Measurements from ENCODE around the gene EEF1A2.
A peak's percentile ranks its signal among the peaks of the same experiment; 100 is the strongest.

Gene EEF1A2

GRCh38 chr20:63536997-63537524 is 38.2 kb upstream of the EEF1A2 start, which contains the start of gene PTK6:
Gene PTK6 (minus strand): TSS chr20:63537376. CDS start chr20:63537314, 62 bp downstream.
- DNase-seq, result no peak

- no peak for DNase-seq
Measured at GRCh38 chr20:63536241-63536977, 37.5 kb upstream of the EEF1A2 start.

GRCh38 chr20:63534831-63535651 is 36.2 kb upstream of the EEF1A2 start:
- DNase-seq, result no peak

- no peak for DNase-seq
Measured at GRCh38 chr20:63534427-63534830, 35.5 kb upstream of the EEF1A2 start.

- DNase-seq, result no peak
Measured at GRCh38 chr20:63533871-63534393, 35.0 kb upstream of the EEF1A2 start.

- DNase-seq, result no peak
Measured at GRCh38 chr20:63533388-63533787, 34.5 kb upstream of the EEF1A2 start.

GRCh38 chr20:63532449-63532971 is 33.6 kb upstream of the EEF1A2 start:
- no peak for DNase-seq

GRCh38 chr20:63531686-63532448 is 33.0 kb upstream of the EEF1A2 start:
- DNase-seq, result no peak

- no peak for DNase-seq
Measured at GRCh38 chr20:63530788-63531160, 31.9 kb upstream of the EEF1A2 start.

- DNase-seq, result no peak
Measured at GRCh38 chr20:63529861-63530787, 31.2 kb upstream of the EEF1A2 start.

- no peak for DNase-seq
Measured at GRCh38 chr20:63529180-63529860, 30.4 kb upstream of the EEF1A2 start.

GRCh38 chr20:63527184-63527583 is 28.3 kb upstream of the EEF1A2 start:
- DNase-seq, result no peak

GRCh38 chr20:63525971-63526370 is 27.1 kb upstream of the EEF1A2 start:
- no peak for DNase-seq

GRCh38 chr20:63525185-63525584 is 26.3 kb upstream of the EEF1A2 start:
- no peak for DNase-seq

GRCh38 chr20:63522981-63523611 is 24.2 kb upstream of the EEF1A2 start:
- DNase-seq, result no peak

- no peak for DNase-seq
Measured at GRCh38 chr20:63522091-63522868, 23.4 kb upstream of the EEF1A2 start.

GRCh38 chr20:63521602-63522001 is 22.7 kb upstream of the EEF1A2 start:
- no peak for DNase-seq

- peak; percentile 33 to 75 (median 48) for DNase-seq
Measured at GRCh38 chr20:63520934-63521601, 22.2 kb upstream of the EEF1A2 start.

GRCh38 chr20:63520504-63520933 is 21.6 kb upstream of the EEF1A2 start, which contains the start of gene PPDPF:
Gene PPDPF (plus strand): TSS chr20:63520765. CDS start chr20:63521309, 544 bp downstream.
- DNase-seq, result peak; percentile 60 to 86 (median 72)

Measured in activated naive CD4-positive, alpha-beta T cell (primary cell).